Dedifferentiated amniotic fluid mesenchymal stem cell (primary cell): ENCODE measurements around the gene XPO5.
"Not testable (repeated sequence)": the region's sequence is repeated elsewhere in the genome, so short reads cannot be mapped to it uniquely, and the experiment has no call there.

Experiments
- DNase-seq: peaks from one replicate; pipeline ENCODE4 v3.0.0-alpha.2; 2016; ENCODE audit errors: extremely low spot score

Gene XPO5

GRCh38 chr6:43584892-43585570, 9.2 kb upstream of the XPO5 start:
- no peak for DNase-seq

- no peak for DNase-seq
Measured at GRCh38 chr6:43582911-43583310, 7.1 kb upstream of the XPO5 start.

GRCh38 chr6:43579171-43579570, 3.3 kb upstream of the XPO5 start:
- DNase-seq: no peak

- no peak for DNase-seq
Measured at GRCh38 chr6:43578748-43579147, 2.9 kb upstream of the XPO5 start.

- no peak for DNase-seq
Measured at GRCh38 chr6:43575105-43575771, 600 bp downstream of the XPO5 start.

DNA sequence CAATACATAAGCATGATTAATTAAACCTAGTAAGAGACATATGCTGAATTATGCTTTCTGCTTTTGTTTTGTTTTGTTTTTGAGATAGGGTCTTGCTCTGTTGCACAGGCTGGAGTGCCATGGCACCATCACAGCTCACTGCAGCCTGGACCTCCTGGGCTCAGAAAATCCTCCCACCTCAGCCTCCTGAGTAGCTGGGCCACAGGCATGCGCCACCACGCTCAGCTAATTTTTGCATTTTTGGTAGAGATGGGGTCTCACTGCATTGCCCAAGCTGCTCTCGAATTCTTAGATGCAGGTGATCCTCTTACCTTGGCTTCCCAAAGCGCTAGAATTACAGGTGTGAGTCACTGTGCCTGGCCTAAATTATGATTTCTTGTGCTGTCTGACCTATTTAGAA, 3.8 kb downstream of the XPO5 start:
- no peak for DNase-seq

DNA sequence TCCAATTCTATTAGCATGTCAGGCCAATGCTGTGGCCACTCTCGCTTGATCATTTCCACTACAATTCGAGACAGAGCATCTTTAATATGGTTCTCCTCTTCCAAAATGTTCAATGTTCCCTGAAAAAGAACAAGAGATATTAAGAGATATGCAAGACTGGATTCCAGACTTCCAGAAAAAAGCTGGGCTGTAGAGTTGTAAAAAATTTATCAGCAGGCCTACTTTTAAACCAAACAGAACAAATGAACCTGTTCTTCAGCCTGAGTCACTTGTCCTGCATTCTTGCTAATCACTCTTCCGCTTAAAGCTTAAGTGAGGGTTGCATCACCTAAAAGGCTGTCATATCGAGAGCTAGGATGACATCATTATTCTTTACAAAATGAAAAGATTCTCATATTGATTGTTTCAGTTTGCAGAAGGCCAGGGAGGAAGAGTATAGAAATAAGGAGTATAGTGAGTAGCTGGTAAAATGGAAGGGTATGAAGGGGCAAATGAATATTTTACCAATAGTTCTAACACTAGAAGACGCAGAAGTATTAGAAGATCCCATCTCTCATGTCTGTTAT, 4.9 kb downstream of the XPO5 start:
- DNase-seq: no peak

DNA sequence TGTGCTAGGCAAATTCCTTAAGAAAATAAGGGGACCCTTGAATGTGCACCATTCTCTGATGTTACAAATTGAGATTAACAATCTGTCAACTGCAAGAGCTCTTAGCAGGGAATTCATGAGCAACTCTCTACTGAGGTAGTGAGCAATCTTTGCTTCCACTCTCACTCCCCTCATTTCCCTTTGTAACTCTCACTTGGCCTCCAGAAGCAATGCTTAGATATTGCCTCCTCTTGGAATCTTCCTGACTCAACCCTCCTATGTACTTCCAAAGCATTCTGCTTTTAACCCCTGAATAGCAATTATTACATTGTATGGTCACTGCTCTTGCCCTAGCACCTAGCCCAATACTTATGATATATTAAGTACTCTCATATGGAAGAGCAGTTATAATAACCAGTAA, 16.5 kb downstream of the XPO5 start:
- no peak for DNase-seq

DNA sequence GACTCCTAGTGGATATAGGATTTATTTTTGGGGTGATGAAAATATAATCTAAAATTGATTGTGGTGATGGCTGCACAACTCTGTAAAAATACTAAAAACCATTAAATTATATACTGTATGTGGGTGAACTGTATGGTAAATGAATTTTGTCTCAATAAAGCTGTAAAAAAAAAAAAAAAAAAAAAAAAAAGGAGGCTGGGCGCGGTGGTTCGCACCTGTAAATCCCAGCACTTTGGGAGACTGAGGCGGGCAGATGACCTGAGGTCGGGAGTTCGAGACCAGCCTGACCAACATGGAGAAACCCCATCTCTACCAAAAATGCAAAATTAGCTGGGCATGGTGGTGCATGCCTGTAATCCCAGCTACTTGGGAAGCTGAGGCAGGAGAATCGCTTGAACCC, 18.2 kb downstream of the XPO5 start:
- DNase-seq: not testable (repeated sequence)

DNA sequence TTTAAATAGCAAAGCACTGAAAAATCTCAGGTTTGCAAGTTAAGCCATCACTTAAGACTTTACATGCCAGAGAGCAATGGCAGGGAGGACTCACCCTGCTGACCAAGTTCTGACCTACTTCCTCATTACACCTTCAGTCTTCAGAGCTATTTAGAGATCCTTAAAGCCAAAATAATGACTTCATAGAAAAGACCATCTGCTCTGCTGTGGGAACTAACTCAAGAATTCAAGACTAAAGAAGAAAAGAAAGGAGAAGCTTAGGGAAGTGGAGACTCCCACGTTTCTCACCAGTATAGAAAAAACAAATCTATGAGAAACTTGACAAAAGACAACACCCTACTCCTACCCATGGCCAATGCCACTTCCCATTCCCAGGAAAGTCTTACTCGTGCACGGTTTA, 28.6 kb downstream of the XPO5 start:
- no peak for DNase-seq

GRCh38 chr6:43544461-43544860, 31.4 kb downstream of the XPO5 start:
- DNase-seq: no peak

- DNase-seq: no peak
Measured at GRCh38 chr6:43541774-43542471, 33.9 kb downstream of the XPO5 start.

- no peak for DNase-seq
Measured at GRCh38 chr6:43540507-43540906, 35.3 kb downstream of the XPO5 start.

DNA sequence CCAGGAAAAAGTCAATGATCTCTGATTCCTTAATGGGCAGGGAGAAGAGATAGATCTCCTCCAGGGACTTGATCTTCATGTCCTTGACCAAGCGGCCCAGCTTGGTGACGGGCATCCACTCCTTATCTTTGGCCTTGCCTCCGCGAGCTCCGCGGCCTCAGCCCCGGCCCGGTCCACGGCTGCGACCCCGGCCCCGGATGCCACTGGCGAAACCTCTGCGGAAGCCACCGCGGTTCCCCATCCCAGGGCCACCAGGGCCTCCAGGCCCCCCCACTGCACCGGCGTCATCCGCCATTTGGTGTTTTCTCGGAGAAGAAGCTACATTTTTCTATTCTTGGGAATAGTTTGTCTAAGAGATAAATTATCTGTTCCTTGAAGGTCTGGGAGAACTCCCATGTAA, 36.4 kb downstream of the XPO5 start:
- not testable (repeated sequence) for DNase-seq

DNA sequence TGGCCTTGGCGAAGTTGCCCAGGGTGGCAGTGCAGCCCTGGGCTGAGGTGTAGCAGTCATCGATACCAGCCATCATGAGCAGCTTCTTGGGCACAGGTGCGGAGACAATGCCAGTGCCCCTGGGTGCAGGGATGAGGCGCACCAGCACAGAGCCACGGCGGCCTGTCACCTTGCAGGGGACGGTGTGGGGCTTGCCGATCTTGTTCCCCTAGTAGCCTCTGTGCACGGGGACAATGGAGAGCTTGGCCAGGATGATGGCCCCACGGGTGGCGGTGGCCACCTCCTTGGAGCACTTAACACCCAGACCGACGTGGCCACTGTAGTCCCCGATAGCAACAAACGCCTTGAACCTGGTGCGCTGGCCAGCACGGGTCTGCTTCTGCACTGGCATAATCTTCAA, 36.9 kb downstream of the XPO5 start:
- not testable (repeated sequence) for DNase-seq

DNA sequence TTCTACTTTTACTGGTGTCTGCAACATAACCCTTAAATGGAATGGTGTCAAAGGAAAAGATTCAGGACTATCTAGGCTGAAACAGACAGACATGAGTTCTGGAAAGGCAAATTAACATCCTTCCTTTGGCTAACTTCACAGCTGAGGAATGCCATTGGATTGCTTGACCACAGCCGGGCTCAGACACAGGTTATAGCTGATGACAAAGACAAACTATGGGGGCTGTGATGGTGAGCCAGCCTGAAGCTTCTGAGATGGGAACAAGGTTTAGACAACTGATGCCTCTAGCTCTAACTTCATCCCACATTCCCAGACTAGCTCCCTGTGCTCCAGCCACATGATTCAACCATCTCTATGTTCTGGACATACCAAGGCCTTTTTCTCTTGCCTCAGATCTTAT, 43.6 kb downstream of the XPO5 start:
- DNase-seq: no peak

GRCh38 chr6:43524483-43524961, 51.3 kb downstream of the XPO5 start:
- no peak for DNase-seq

DNA sequence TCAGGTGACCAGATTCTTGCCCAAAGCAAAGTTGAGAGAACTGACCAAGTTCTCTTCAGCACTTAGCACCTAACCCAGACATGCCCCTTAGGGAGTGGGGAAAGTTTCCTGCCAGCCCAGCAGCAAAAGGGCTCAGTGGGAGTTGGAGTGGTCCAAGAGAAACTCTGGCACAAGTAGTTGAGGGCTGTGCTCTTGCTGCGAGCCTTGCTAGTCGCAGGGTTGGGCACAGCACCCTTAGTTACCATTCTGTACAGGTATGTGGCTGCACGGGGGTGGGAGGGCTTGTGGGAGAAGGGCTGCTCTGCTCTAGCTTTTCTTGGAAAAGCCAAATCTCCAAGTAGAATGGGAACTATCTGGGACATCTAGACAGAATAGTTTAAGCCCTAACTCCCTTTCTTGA, 52.6 kb downstream of the XPO5 start:
- no peak for DNase-seq

DNA sequence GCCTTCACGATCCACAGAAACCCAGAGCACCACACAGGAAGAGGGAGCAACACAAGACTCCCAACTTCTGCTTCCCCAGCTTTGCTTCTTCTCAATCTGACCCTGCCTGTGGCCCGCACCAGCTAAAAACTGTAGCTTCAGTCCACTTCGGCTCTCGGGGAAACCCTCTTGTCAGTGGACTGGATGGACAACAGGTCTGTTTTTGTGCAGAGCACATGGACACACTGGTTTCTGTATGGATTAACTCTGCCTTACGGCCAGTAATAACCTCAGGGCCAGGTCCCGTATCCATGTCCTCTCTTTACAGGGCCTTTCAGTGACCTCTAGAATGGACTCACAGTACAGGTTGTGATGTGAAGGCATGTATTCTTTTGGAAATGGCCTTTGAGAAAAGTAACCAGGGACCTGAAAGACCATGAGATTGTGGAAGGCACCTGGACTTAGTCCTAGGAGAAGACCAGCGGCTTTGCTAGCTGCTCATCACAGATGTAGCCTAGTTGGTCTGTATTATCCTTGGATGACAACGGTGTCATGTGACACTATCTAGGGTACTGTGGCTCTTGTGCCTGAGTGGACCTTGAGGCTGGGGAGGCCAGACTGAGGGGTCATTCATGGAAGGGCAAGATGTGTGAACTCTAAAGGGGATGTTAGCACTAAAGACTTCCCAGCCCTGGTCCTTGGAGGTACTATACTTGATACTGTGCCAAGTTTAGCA, 53.1 kb downstream of the XPO5 start:
- DNase-seq: no peak

DNA sequence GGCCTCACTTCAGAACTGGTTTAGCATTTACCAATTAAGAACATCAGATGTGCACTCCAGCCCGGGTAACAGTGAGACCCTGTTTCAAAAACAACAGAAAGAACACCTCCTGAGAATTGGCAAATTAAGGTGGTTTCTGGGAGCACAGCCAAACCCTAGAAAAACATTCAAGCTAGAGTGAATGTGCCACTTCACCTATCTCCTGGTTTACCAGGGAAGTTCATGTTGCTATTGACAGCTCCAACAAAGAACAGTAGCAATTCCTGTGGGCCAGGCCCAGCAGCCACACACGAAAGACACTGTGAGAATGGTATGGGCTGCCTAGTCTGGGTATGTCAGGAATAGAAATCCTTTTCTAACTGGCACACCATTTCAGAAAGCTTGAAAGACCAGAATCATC, 54.0 kb downstream of the XPO5 start:
- DNase-seq: no peak

GRCh38 chr6:43520097-43520496, 55.7 kb downstream of the XPO5 start:
- DNase-seq: no peak
